Right lobe of liver (tissue), 4 donors: ENCODE results near the gene PRAMEF1.

Source experiments
- CTCF ChIP-seq, 4 donors: fragments of 200-600 bp in 3 of 4; fragments of 450-650 bp in 1 of 4; IDR thresholded peaks; one replicate each; pipeline versions ENCODE4 v1.5.1 to v1.8.0; 2016 to 2022; ENCODE audit warnings: antibody characterized with exemption in 4 of 4, mild to moderate bottlenecking in 2 of 4
- POLR2A ChIP-seq: fragments of 450-650 bp; IDR thresholded peaks from one replicate; pipeline ENCODE4 v1.6.1; 2017; ENCODE audit warnings: antibody characterized with exemption, mild to moderate bottlenecking
- donor health status: DM: no; HTN: no; CAD: no.
- donor health status: DM: no; HTN: no; CAD: no.
- donor health status: DM: no; HTN: yes; CAD: no.

- TF ChIP-seq CTCF (IDR thresholded peaks at IDR 0.05), result no peak
- TF ChIP-seq POLR2A, result no peak
Observed at GRCh38 chr1:12775443-12775842, 15.8 kb upstream of the PRAMEF1 start.
